ENCODE measurements around the gene PCDHGC3. TPM values are rescaled to one million over a fixed set of nuclear protein-coding genes. Genes with fewer than 3 reads are reported as not detected.

PCDHGC3 gene
- total RNA-seq, 3 donors from 2014 or later (not counting 1 experiment from before 2014, with no cell fraction given) = 0.68 to 1.5 (median 0.75) TPM

DNA sequence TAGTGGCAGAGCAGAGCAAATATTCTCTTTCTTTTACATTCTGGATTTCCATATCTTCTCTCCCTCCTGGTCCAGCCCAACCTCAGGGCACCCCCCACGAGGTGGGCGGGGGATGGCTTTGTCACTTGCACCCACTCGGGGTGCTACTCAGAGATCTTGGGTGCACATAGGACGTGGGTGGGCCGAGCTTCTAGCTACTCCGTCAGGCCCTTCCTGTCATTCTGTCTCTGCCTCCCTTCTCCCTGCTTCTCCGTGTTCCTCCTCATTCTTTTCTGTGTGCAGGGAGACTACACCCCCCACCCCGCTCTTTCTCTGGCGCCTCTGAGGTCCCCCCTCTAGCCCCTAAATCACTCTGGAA is 32.7 kb downstream of the PCDHGC3 start:
- peaks cover 37% of the 10 kb centered on the region for H3K4me1 ChIP-seq (ENCODE audit: control insufficient read depth, insufficient read depth, low read length)

DNA sequence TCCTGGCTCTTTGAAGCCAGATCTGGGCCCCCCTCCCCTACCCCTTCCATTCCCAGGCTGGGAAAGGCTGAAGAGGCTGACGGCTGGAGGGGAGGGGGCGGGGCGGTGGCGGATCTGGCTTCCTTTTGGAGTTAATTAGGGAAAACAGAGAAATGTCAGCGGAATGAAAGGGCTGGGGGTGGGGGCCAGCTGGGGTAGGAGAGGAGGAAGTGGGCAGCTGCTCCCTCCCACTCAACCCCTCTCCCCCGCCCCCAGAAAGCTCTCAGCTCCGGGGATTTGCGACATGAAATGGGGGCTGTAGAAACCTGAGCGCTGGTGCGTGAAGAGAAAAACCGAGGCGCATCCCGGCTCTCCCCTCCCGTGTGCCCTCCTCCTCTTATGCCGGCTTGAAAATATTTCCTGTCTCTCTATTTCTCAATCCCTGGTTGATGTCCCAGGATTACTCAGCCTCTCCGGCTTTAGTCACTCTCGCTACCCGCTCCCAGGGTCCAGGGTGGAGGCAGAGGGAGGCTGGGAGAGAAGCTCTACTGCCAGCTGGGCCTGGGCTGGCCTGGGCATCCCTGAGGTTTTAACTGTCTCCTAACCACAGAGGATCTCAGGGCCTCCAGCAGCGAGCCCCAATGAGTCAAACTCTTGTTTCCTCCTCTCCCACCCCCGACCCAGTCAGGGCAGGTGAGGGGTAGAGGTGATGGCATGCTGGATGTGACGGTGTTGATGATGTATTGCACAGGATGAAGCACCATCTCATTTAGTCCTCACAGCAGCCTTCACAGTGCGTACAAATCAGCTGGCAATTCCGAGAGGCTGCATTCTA is 33.2 kb downstream of the PCDHGC3 start:
- H3K27ac Mint-ChIP-seq = no peak overlapping the region
- TF ChIP-seq, protein P1, sequence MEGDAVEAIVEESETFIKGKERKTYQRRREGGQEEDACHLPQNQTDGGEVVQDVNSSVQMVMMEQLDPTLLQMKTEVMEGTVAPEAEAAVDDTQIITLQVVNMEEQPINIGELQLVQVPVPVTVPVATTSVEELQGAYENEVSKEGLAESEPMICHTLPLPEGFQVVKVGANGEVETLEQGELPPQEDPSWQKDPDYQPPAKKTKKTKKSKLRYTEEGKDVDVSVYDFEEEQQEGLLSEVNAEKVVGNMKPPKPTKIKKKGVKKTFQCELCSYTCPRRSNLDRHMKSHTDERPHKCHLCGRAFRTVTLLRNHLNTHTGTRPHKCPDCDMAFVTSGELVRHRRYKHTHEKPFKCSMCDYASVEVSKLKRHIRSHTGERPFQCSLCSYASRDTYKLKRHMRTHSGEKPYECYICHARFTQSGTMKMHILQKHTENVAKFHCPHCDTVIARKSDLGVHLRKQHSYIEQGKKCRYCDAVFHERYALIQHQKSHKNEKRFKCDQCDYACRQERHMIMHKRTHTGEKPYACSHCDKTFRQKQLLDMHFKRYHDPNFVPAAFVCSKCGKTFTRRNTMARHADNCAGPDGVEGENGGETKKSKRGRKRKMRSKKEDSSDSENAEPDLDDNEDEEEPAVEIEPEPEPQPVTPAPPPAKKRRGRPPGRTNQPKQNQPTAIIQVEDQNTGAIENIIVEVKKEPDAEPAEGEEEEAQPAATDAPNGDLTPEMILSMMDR (IDR thresholded peaks at IDR 0.05) = no peak
- H3K36me3 Mint-ChIP-seq = no peaks in the 10 kb centered on the region
- Histone ChIP-seq H3K4me3 (ENCODE audit: low read length) (no peak overlapping the region), H3K27me3 (ENCODE audit: control insufficient read depth, insufficient read depth, low read length) (no peaks in the 10 kb centered on the region), H3K36me3 (ENCODE audit: control insufficient read depth, insufficient read depth, low read length) (no peaks in the 10 kb centered on the region), H3K9me3 (ENCODE audit: control insufficient read depth, insufficient read depth, low read length) (no peaks in the 10 kb centered on the region), H3K27ac (ENCODE audit: low read length) (no peak overlapping the region), H3K4me1 (ENCODE audit: control insufficient read depth, insufficient read depth, low read length) (peaks cover 42% of the 10 kb centered on the region)
- 34% methylated on average over 16 of the region's 23 CpGs for WGBS (ENCODE audit: insufficient coverage)
- H3K9me3 Mint-ChIP-seq = no peaks in the 10 kb centered on the region
- intact Hi-C loops (cut with micrococcal nuclease) = no loop called here
- H3K4me1 Mint-ChIP-seq = peaks cover 21 to 30% of the 10 kb centered on the region in 2 donors
- DNase-seq (no peak), ATAC-seq (no peak)
- no peaks in the 10 kb centered on the region for H3K27me3 Mint-ChIP-seq (ENCODE audit: low read depth in 2 of 2)
- no peak overlapping the region for H3K4me3 Mint-ChIP-seq

More for the DNA sequence above, 32.7 kb downstream of the PCDHGC3 start:
- intact Hi-C loops (cut with micrococcal nuclease) = no loop called here
- H3K27ac ChIP-seq (ENCODE audit: low read length) = no peak overlapping the region
- Mint-ChIP-seq H3K9me3 (no peaks in the 10 kb centered on the region), H3K27ac (no peak overlapping the region), H3K4me3 (no peak overlapping the region), H3K4me1 (peaks cover 15 to 24% of the 10 kb centered on the region in 2 donors), H3K36me3 (no peaks in the 10 kb centered on the region), H3K27me3 (ENCODE audit: low read depth in 2 of 2) (no peaks in the 10 kb centered on the region)
- no peaks in the 10 kb centered on the region for H3K36me3 ChIP-seq (ENCODE audit: control insufficient read depth, insufficient read depth, low read length)
- DNase-seq = no peak
- H3K27me3 ChIP-seq (ENCODE audit: control insufficient read depth, insufficient read depth, low read length) = no peaks in the 10 kb centered on the region
- no peak for ATAC-seq
- no peak overlapping the region for H3K4me3 ChIP-seq (ENCODE audit: low read length)
- 57% methylated on average over 9 of the region's 9 CpGs for WGBS (ENCODE audit: insufficient coverage)
- TF ChIP-seq, protein P1 (IDR thresholded peaks at IDR 0.05) = no peak
- no peaks in the 10 kb centered on the region for H3K9me3 ChIP-seq (ENCODE audit: control insufficient read depth, insufficient read depth, low read length)

- DNase-seq (no peak), ATAC-seq (no peak)
- TF ChIP-seq, protein P1 (IDR thresholded peaks at IDR 0.05) = no peak
- Mint-ChIP-seq H3K27ac (no peak overlapping the region), H3K36me3 (no peaks in the 10 kb centered on the region), H3K4me3 (no peak overlapping the region), H3K4me1 (peaks cover 33 to 41% of the 10 kb centered on the region in 2 donors), H3K27me3 (ENCODE audit: low read depth in 2 of 2) (no peaks in the 10 kb centered on the region), H3K9me3 (no peaks in the 10 kb centered on the region)
- intact Hi-C loops (cut with micrococcal nuclease) = loop anchor here (5.0 kb wide), 2 partner anchors 98 to 183 kb away; partner anchors contain the start of gene PCDHGA10
- H3K36me3 ChIP-seq (ENCODE audit: control insufficient read depth, insufficient read depth, low read length) = peaks cover 7% of the 10 kb centered on the region
- no peak overlapping the region for H3K4me3 ChIP-seq (ENCODE audit: low read length)
- H3K27me3 ChIP-seq (ENCODE audit: control insufficient read depth, insufficient read depth, low read length) = no peaks in the 10 kb centered on the region
- WGBS (ENCODE audit: insufficient coverage) = 92% methylated on average over 8 of the region's 9 CpGs
- H3K9me3 ChIP-seq (ENCODE audit: control insufficient read depth, insufficient read depth, low read length) = no peaks in the 10 kb centered on the region
- peaks cover 54% of the 10 kb centered on the region for H3K4me1 ChIP-seq (ENCODE audit: control insufficient read depth, insufficient read depth, low read length)
- no peak overlapping the region for H3K27ac ChIP-seq (ENCODE audit: low read length)
Measured at GRCh38 chr5:141510160-141510559, 34.4 kb downstream of the PCDHGC3 start.
